Peyer's patch (tissue), 4 donors: ENCODE measurements around the gene PPFIA4.

Experiments
- CTCF ChIP-seq, 6 experiments: fragments of 450-650 bp in 4 of 6; fragments of 200-600 bp in 2 of 6; sonication (generic) in 1 of 6; IDR thresholded peaks; one replicate each; pipeline ENCODE4 v1.5.1; 2017 to 2019; ENCODE audit warnings: antibody characterized with exemption in 6 of 6, mild to moderate bottlenecking in 3 of 6, moderate library complexity in 1 of 6
- POLR2A ChIP-seq, 2 donors: fragments of 450-650 bp; IDR thresholded peaks; one replicate each; pipeline ENCODE4 v1.5.1; 2017; ENCODE audit warnings: antibody characterized with exemption in 2 of 2, mild to moderate bottlenecking in 2 of 2, moderate library complexity in 2 of 2

- no peak for TF ChIP-seq CTCF (IDR thresholded peaks at IDR 0.05)
- TF ChIP-seq POLR2A (IDR thresholded peaks at IDR 0.05), result no peak
Observed at GRCh38 chr1:203113308-203113707, 87.0 kb downstream of the PPFIA4 start.
